ENCODE results near the gene AHI1. TPM values are rescaled to one million over a fixed set of nuclear protein-coding genes. Genes with fewer than 3 reads are reported as not detected.

AHI1 gene
- total and polyA plus RNA-seq, 10 of the 15 experiments (the other 5 are each of a cell fraction or from before 2014, with no cell fraction given), result 3.2 to 9.5 (median 4.6) TPM

DNA sequence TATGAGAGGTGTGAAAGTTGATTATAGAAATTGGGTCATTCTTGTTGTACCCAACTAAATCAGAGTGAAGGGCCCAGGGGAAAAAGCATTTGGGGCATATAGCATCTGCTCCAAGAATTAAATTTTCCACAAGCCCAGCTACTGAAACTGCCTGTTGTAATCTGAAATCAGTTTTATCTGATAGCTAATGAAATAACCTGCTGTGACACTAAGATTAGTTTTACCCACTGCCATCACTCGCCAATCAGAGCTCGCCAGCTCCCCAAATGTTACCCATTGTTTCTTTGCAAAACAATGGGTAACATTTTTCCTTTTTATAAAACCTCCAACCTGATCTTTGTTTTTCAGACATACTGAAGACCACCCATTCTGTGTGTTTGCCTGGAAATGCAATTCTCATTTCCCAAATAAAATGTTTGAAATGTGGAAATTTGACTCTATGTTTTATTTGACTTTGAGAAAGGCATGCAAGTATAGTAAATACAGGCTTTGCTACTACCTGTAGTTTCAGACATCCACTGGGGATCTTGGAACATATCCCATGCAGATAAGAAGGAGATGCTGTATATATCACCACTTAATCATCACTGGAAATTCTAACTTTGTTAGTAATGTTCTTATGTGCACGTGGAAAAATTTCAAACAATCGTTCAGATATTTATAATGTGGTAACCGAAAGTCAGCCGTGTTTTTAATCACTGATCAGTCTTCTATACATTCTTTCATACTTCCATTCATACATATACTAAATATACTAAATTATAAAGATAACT lies 6.3 kb upstream of the AHI1 start:
- Histone ChIP-seq H4K20me1 (ENCODE audit: control insufficient read depth, insufficient read depth) (no peaks in the 10 kb centered on the region), H3K4me3 (no peak overlapping the region), H2AFZ (ENCODE audit: control insufficient read depth, low read depth, low read length) (no peak overlapping the region), H3K9me3 (replicated peaks; ENCODE audit: control insufficient read depth, insufficient read depth, low read length) (no peaks in the 10 kb centered on the region), H3K27me3 (replicated peaks in 1 of 2; ENCODE audit: control insufficient read depth in 2 of 2, insufficient read depth in 2 of 2, low read length in 1 of 2) (no peaks in the 10 kb centered on the region; a peak in 1 of 4 replicates), H3K36me3 (ENCODE audit: control insufficient read depth in 2 of 2, insufficient read depth in 2 of 2, low read length in 1 of 2) (no peaks in the 10 kb centered on the region), H3K79me2 (ENCODE audit: control insufficient read depth, insufficient read depth, low read length) (no peaks in the 10 kb centered on the region), H3K4me1 (ENCODE audit: control insufficient read depth, insufficient read depth, low read length) (no peaks in the 10 kb centered on the region), H3K9ac (ENCODE audit: control insufficient read depth, insufficient read depth, low read length) (no peak overlapping the region), H3K27ac (ENCODE audit: control insufficient read depth, insufficient read depth) (no peak overlapping the region), H3K4me2 (ENCODE audit: control insufficient read depth, insufficient read depth) (no peak overlapping the region)
- SMC1A ChIA-PET (ENCODE audit: uncharacterized antibody, unreplicated experiment), result no interaction called here
- FAIRE-seq (no peak), DNase-seq (ENCODE audit: low read depth, low spot score) (no peak), ATAC-seq (no peak)
- POLR2A ChIA-PET, result interaction anchor here (0.6 kb wide), 1 partner anchor 210 kb away, joined by 6 read pairs; no protein-coding TSS in a partner anchor
- intact Hi-C loops (cut with micrococcal nuclease; ENCODE audit: unreplicated experiment), result no loop called here
- BruUV-seq (replicated peaks), result no TSS peak
- CTCF ChIA-PET, result no interaction called here
- 49% methylated on average over 6 of the region's 6 CpGs for WGBS (ENCODE audit: insufficient coverage, insufficient replicate concordance, low lambda C conversion rate, missing lambda C conversion rate)
- RAD21 ChIA-PET (ENCODE audit: unreplicated experiment), result interaction anchor here (0.7 kb wide), 1 partner anchor 32 kb away, joined by 3 read pairs; no protein-coding TSS in a partner anchor
- TF ChIP-seq, protein P1, sequence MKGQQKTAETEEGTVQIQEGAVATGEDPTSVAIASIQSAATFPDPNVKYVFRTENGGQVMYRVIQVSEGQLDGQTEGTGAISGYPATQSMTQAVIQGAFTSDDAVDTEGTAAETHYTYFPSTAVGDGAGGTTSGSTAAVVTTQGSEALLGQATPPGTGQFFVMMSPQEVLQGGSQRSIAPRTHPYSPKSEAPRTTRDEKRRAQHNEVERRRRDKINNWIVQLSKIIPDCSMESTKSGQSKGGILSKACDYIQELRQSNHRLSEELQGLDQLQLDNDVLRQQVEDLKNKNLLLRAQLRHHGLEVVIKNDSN (IDR thresholded peaks at IDR 0.05; ENCODE audit: borderline replicate concordance, extremely low read length, insufficient read depth, low read depth, low read length), result no peak
- TF ChIP-seq ZNF217 (IDR thresholded peaks at IDR 0.05) (no peak), ZNF24 (IDR thresholded peaks at IDR 0.05) (no peak), RFX5 (IDR thresholded peaks at IDR 0.05; ENCODE audit: low read depth, low read length) (no peak), NFIC (IDR thresholded peaks at IDR 0.05; ENCODE audit: low read depth, low read length) (no peak), ZBED1 (IDR thresholded peaks at IDR 0.05; ENCODE audit: borderline replicate concordance) (no peak), ETV6 (conservative IDR thresholded peaks at IDR 0.05 in 1 of 2, IDR thresholded peaks at IDR 0.05 in 1 of 2; ENCODE audit: borderline replicate concordance in 1 of 2, low read depth in 1 of 2) (no peak), NFYA (IDR thresholded peaks at IDR 0.05; ENCODE audit: borderline replicate concordance, low read depth, low read length) (no peak)
- TF ChIP-seq, protein P2, sequence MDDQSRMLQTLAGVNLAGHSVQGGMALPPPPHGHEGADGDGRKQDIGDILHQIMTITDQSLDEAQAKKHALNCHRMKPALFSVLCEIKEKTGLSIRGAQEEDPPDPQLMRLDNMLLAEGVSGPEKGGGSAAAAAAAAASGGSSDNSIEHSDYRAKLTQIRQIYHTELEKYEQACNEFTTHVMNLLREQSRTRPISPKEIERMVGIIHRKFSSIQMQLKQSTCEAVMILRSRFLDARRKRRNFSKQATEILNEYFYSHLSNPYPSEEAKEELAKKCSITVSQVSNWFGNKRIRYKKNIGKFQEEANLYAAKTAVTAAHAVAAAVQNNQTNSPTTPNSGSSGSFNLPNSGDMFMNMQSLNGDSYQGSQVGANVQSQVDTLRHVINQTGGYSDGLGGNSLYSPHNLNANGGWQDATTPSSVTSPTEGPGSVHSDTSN (IDR thresholded peaks at IDR 0.05; ENCODE audit: insufficient replicate concordance, low read depth, low read length), result no peak
- in situ Hi-C loops (cut with MboI), result no loop called here

All from GM12878 (cell line).